HepG2 (cell line): ENCODE results near the gene CYB5R3. TPM values are rescaled to one million over a fixed set of nuclear protein-coding genes. Genes with fewer than 3 reads are reported as not detected.
A peak's percentile ranks its signal among the peaks of the same experiment; 100 is the strongest.

Experiments used
- AHDC1 ChIP-seq: sonication (generic); formaldehyde crosslinking; IDR thresholded peaks from 2 replicates; pipeline ENCODE4 v1.5.1; 2020; ENCODE audit warnings: mild to moderate bottlenecking, missing genetic modification reagents, borderline replicate concordance
- ATF7-NPFF ChIP-seq: sonication (generic); formaldehyde crosslinking; IDR thresholded peaks from 2 replicates; pipeline ENCODE4 v1.8.1; 2023; ENCODE audit warnings: mild to moderate bottlenecking, low read depth, missing genetic modification reagents, moderate library complexity
- CHD4 ChIP-seq: fragments of 200-600 bp; sonication (generic); IDR thresholded peaks from 2 replicates; pipeline ENCODE4 v1.7.0; 2017; ENCODE audit warnings: mild to moderate bottlenecking, low read length, borderline replicate concordance
- CREB1 ChIP-seq, 2 experiments: fragments of 450-650 bp in 1 of 2; IDR thresholded peaks; 2 replicates each; pipeline ENCODE4 v1.6.1; 2016 to 2017; ENCODE audit warnings: control low read depth in 1 of 2, mild to moderate bottlenecking in 1 of 2, missing compliant biosample characterization in 1 of 2, missing genetic modification characterization in 1 of 2
- JARID2 ChIP-seq: sonication (generic); formaldehyde crosslinking; IDR thresholded peaks from 2 replicates; pipeline ENCODE4 v1.8.1; 2023; ENCODE audit warnings: missing genetic modification reagents, inconsistent platforms; ENCODE audit not compliant: insufficient replicate concordance
- NFE2 ChIP-seq: sonication (generic); formaldehyde crosslinking; IDR thresholded peaks from 2 replicates; pipeline ENCODE4 v1.4.0; 2020; ENCODE audit warnings: missing genetic modification reagents
- NRL ChIP-seq: sonication (generic); formaldehyde crosslinking; IDR thresholded peaks from 2 replicates; pipeline ENCODE4 v1.5.0; 2020; ENCODE audit warnings: missing genetic modification reagents, mild to moderate bottlenecking, moderate library complexity, borderline replicate concordance
- SIN3B ChIP-seq: fragments of 150-350 bp; IDR thresholded peaks from 2 replicates; pipeline ENCODE4 v1.6.1; 2014; ENCODE audit warnings: low read length
- SOX6 ChIP-seq, 2 experiments: fragments of 450-650 bp in 1 of 2; sonication (generic) in 1 of 2; formaldehyde crosslinking in 1 of 2; IDR thresholded peaks; 2 replicates each; pipeline versions ENCODE4 v1.4.0 to v1.6.1; 2017 to 2020; ENCODE audit warnings: antibody characterized with exemption in 1 of 2, mild to moderate bottlenecking in 1 of 2, missing genetic modification reagents in 1 of 2
- TEAD2 ChIP-seq: sonication (generic); formaldehyde crosslinking; IDR thresholded peaks from 2 replicates; pipeline ENCODE4 v1.9.0; 2021; ENCODE audit warnings: missing genetic modification reagents
- ZBTB7A ChIP-seq: sonication (generic); formaldehyde crosslinking; IDR thresholded peaks from 2 replicates; pipeline ENCODE4 v1.8.0; 2022; ENCODE audit warnings: mild to moderate bottlenecking, missing genetic modification reagents
- ZNF382 ChIP-seq: sonication (generic); formaldehyde crosslinking; IDR thresholded peaks from 2 replicates; pipeline ENCODE4 v1.5.0; 2020; ENCODE audit warnings: missing genetic modification reagents, mild to moderate bottlenecking, borderline replicate concordance
- ZNF383 ChIP-seq: sonication (generic); formaldehyde crosslinking; IDR thresholded peaks from 2 replicates; pipeline ENCODE4 v1.4.0; 2020; ENCODE audit warnings: missing genetic modification reagents, mild to moderate bottlenecking, borderline replicate concordance
- ZNF431 ChIP-seq: sonication (generic); formaldehyde crosslinking; IDR thresholded peaks from 2 replicates; pipeline ENCODE4 v1.9.0; 2022; ENCODE audit warnings: missing genetic modification reagents, low read depth, mild to moderate bottlenecking, borderline replicate concordance
- ZNF460 ChIP-seq: sonication (generic); formaldehyde crosslinking; IDR thresholded peaks from 2 replicates; pipeline ENCODE4 v1.5.1; 2020; ENCODE audit warnings: missing genetic modification reagents, mild to moderate bottlenecking, borderline replicate concordance
- ZNF543 ChIP-seq: sonication (generic); formaldehyde crosslinking; IDR thresholded peaks from 2 replicates; pipeline ENCODE4 v1.4.0; 2020; ENCODE audit warnings: mild to moderate bottlenecking, missing genetic modification reagents
- ZNF569 ChIP-seq: sonication (generic); formaldehyde crosslinking; IDR thresholded peaks from 2 replicates; pipeline ENCODE4 v1.5.0; 2020; ENCODE audit warnings: mild to moderate bottlenecking, missing genetic modification reagents, moderate library complexity, borderline replicate concordance
- ZNF607 ChIP-seq: sonication (generic); formaldehyde crosslinking; IDR thresholded peaks from 2 replicates; pipeline ENCODE4 v1.5.1; 2020; ENCODE audit warnings: missing genetic modification reagents, mild to moderate bottlenecking, borderline replicate concordance
- ZNF749 ChIP-seq: sonication (generic); formaldehyde crosslinking; IDR thresholded peaks from 2 replicates; pipeline ENCODE4 v1.8.0; 2022; ENCODE audit warnings: mild to moderate bottlenecking, missing genetic modification reagents, moderate library complexity, borderline replicate concordance
- ZNF792 ChIP-seq: IDR thresholded peaks from 2 replicates; pipeline ENCODE4 v1.6.1; 2016
- polyA plus RNA-seq, 8 experiments: library from polyadenylated mRNA; depleted of rRNA in 3 of 8; stranded (reverse) in 7 of 8; unstranded in 1 of 8; fragments of >200 nt; fragmentation: Illumina TruSeq in 4 of 8; extraction: Trizol in 4 of 8; gene quantifications; 2 replicates each; pipeline versions ENCODE4 v1.2.1 to v1.2.3, GENCODE V29; 2011 to 2016; ENCODE audit warnings: low read depth in 4 of 8, missing spikeins in 1 of 8, mixed read lengths in 1 of 8; ENCODE audit not compliant: insufficient read depth in 1 of 8
- total RNA-seq, 5 experiments: library from RNA; depleted of rRNA; stranded (reverse); fragments of >200 nt; fragmentation: Illumina TruSeq; extraction: Trizol; gene quantifications; 2 replicates each; pipeline ENCODE4 v1.2.3, GENCODE V29; 2016; ENCODE audit warnings: low read depth in 1 of 5
- TF ChIP-seq, protein P1 (sequence below): sonication (generic); formaldehyde crosslinking; IDR thresholded peaks from 2 replicates; pipeline ENCODE4 v1.8.0; 2022; ENCODE audit warnings: missing genetic modification reagents, mild to moderate bottlenecking, moderate library complexity, borderline replicate concordance

CYB5R3 gene
- total and polyA plus RNA-seq, 2 of the 13 experiments (the other 11 are each of a cell fraction or from before 2014, with no cell fraction given), result 32.4 to 305 TPM

DNA sequence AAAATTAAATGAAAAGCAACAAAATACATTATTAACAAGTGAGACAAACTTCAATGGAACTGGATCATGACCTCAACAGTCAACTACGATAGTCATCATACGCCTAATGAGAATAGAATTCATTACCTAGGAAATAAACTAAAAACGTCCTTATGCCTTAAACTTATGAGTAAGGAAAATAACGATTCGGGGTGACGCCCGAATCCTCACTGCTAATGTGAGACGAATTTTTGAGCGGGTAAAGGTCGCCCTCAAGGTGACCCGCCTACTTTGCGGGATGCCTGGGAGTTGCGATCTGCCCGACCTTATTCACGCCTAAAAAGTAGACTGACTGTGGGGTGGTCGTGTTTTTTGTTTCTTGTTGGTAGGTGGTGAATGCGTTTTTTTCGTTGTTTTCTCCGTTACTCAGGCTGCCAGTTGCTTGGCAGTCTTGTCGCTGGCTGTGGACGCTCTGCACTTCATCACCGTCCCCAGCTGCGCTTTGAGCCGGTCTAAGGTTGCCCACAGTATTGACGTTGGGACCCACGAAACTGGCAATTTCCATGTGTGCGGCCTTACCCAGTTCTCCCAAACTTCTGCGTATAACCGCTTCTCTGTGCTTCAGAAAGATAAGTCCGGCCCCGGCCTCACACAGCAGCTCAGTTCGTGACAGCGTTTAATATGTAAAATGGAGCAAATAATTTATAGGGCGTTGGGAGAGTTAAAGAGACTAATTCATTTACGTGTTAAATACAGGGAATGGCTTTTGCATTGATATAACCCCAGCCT lies 33.9 kb downstream of the CYB5R3 start (continued):
- TF ChIP-seq AHDC1 (CRISPR knock-in tag), result peak; percentile 77; the same call in 1 of the 2 replicates
- TF ChIP-seq NFE2 (CRISPR knock-in tag), result no peak
- TF ChIP-seq SIN3B, result no peak; the same call in 1 of the 2 replicates
- TF ChIP-seq, protein P1, sequence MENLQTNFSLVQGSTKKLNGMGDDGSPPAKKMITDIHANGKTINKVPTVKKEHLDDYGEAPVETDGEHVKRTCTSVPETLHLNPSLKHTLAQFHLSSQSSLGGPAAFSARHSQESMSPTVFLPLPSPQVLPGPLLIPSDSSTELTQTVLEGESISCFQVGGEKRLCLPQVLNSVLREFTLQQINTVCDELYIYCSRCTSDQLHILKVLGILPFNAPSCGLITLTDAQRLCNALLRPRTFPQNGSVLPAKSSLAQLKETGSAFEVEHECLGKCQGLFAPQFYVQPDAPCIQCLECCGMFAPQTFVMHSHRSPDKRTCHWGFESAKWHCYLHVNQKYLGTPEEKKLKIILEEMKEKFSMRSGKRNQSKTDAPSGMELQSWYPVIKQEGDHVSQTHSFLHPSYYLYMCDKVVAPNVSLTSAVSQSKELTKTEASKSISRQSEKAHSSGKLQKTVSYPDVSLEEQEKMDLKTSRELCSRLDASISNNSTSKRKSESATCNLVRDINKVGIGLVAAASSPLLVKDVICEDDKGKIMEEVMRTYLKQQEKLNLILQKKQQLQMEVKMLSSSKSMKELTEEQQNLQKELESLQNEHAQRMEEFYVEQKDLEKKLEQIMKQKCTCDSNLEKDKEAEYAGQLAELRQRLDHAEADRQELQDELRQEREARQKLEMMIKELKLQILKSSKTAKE (CRISPR knock-in tag), result no peak; the same call in 1 of the 2 replicates
- peak; percentile 98 for TF ChIP-seq ZNF792 (CRISPR knock-in tag)
- peak; percentile 67 for TF ChIP-seq JARID2 (CRISPR knock-in tag)
- peak; percentile 79; the same call in 1 of the 2 replicates for TF ChIP-seq ZNF431 (CRISPR knock-in tag)
- no peak for TF ChIP-seq TEAD2
- TF ChIP-seq ZNF607 (CRISPR knock-in tag), result peak; percentile 46
- peak; percentile 88; the same call in 1 of the 2 replicates for TF ChIP-seq ZNF749 (CRISPR knock-in tag)
- TF ChIP-seq ZNF543 (CRISPR knock-in tag), result peak; percentile 93
- TF ChIP-seq CHD4, result no peak
- TF ChIP-seq ZBTB7A (CRISPR knock-in tag), result peak; percentile 71; the same call in 1 of the 2 replicates
- TF ChIP-seq ZNF569 (CRISPR knock-in tag), result no peak
- no peak for TF ChIP-seq ZNF382 (CRISPR knock-in tag)
- peak; percentile 88 for TF ChIP-seq ATF7-NPFF (CRISPR knock-in tag)
- peak; percentile 66; the same call in 1 of the 2 replicates for TF ChIP-seq ZNF460 (CRISPR knock-in tag)
- TF ChIP-seq ZNF383, result no peak
- TF ChIP-seq SOX6 (IDR thresholded peaks at IDR 0.05), result no peak
- peak; percentile 85 for TF ChIP-seq SOX6 (CRISPR knock-in tag; IDR thresholded peaks at IDR 0.05)
- peak; percentile 85 for TF ChIP-seq NRL (CRISPR knock-in tag)
- no peak for TF ChIP-seq CREB1 (IDR thresholded peaks at IDR 0.05)
- TF ChIP-seq CREB1 (CRISPR knock-in tag; IDR thresholded peaks at IDR 0.05), result peak; percentile 83
